GM18907 (cell line): ENCODE data around the gene FCER1G.
"Not testable (repeated sequence)": the region's sequence is repeated elsewhere in the genome, so short reads cannot be mapped to it uniquely, and the experiment has no call there.

Experiments
- ATAC-seq: cut with Tn5 transposase; IDR thresholded peaks from one replicate; pipeline ENCODE4 v1.9.1; 2021; ENCODE audit warnings: mild to moderate bottlenecking, moderate library complexity; ENCODE audit not compliant: unreplicated experiment

Gene FCER1G

DNA sequence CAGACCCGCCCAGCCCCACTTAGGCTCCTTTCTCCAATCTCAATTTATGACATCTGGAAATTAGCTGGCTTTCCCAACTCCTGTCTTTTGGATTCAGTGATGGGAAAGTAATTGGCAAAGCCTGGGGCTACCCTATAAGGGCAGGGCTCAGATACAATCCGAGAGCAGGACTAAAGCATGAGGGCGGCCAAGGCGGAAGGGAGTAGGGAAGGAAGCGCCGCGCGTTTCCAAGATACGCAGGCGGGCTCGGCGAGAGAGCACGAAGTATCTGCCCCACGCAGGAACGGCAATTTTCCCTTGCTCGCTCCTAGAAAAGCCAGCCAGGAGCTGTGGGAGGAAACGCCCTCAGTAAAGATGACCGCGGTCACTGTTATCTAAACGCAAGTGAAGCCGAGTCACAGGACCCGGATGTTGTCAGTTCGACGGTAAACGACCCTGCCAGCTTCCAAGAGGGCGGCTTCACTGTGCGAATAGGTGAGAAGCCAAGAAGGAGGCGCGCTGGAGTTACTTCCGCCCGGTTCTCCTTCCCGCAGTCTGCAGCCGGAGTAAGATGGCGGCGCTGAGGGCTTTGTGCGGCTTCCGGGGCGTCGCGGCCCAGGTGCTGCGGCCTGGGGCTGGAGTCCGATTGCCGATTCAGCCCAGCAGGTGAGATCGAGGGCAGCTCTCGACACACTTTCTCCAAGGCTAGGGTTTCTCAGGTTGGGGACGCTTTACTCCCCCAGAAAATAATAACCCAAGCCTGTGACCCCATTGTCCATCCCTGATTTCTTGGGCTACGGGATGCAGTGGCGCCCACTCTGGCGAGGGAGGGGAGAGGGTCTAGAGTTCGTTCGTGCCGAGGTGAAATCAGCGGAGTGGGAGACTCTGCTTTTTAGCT lies 13.0 kb upstream of the FCER1G start, which contains the start of gene NDUFS2:
Gene NDUFS2, plus strand, starts transcription at position 532 of the 877 bp plus-strand sequence. Its CDS starts 19 bp downstream, at position 551.
- peak; percentile 96 for ATAC-seq

- no peak for ATAC-seq
Observed at GRCh38 chr1:161206411-161207140, 8.5 kb upstream of the FCER1G start.

DNA sequence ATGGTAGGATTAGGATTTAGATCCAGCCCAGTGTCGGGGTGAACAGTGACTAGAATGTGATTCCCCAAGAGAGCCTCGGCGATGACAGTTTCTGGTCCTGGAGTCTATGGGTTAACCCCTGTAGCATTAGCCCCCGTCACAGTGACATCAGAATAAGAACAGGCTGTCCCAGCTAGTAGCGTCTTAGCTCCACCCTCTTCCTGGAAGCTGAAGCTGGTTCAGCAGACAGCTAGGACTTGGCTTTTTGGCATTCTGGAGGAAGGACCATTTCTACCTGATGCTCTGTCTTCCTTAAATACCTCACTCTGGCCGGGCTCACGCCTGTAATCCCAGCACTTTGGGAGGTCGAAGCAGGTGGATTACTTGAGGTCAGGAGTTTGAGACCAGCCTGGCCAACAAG lies 7.9 kb upstream of the FCER1G start:
- ATAC-seq, result no peak

DNA sequence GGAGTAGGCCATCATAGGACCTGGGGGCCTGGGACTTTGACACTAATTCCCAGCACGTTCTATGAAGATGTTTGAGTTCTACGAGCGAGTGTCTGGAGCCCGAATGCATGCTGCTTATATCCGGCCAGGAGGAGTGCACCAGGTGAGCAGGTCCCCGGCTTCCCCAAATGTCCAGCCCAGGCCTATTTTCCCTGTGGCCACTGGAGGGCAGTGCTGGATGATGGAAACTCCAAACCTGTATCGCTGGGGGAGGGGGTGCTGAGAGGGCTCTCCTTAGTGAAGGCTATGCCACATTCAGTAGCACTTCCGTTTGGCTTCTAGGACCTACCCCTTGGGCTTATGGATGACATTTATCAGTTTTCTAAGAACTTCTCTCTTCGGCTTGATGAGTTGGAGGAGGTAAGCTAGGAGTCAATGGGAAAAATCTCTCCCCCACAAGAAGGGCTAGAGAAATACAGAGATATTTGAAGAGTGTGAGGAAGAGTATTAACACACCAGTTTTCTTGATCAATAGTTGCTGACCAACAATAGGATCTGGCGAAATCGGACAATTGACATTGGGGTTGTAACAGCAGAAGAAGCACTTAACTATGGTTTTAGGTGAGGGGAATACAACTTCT lies 5.2 kb upstream of the FCER1G start:
- ATAC-seq, result peak; percentile 74

DNA sequence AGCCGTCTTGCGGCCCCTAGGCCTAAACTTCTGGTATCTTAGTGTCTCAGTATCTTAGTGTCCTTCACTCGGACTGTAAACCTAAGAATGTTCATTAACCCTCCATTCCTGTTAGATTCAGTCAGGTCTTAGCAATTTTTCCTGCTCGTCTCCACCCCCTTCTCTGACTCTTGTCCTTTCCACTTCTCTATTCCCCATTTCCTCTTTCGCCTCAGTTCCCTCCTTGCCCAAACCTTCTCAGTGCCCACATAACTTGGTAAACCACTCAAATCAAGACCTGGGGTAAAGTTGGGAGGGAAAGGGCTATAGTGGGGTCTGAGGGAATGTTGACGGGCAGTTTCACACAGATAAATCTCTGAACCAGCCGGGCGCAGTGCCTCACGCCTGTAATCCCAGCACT lies 726 bp upstream of the FCER1G start:
- no peak for ATAC-seq

GRCh38 chr1:161216945-161217712 lies 2.0 kb downstream of the FCER1G start:
- ATAC-seq, result peak; percentile 84

- peak; percentile 1 for ATAC-seq
Observed at GRCh38 chr1:161217831-161218230, 2.7 kb downstream of the FCER1G start.

DNA sequence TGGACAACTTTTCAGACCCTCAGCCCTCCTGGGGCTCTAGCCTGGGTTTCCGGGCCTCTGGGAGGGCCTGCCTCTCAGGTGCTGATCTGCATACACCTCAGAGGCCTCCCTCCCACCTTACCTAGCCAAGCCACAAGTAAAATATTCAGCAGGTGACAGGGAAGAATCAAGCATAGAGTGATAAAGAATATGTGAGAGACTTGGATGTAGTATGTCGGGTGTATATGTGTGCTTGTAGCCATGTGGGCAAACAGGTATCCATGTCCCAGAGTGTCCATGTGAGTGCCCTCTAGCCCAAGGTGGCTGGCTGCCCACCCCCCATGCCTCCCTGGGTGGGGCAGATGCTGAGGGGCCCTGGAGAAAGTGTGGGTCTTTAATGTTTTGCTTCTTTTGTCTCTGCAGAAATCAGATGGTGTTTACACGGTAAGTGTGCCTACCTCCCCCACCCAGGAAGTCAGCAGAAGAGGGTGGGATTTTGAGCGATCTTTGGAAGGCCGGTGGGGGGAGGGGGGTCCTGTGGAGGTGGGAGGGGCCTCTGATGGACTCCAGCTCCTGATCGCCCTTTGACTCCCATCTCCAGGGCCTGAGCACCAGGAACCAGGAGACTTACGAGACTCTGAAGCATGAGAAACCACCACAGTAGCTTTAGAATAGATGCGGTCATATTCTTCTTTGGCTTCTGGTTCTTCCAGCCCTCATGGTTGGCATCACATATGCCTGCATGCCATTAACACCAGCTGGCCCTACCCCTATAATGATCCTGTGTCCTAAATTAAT lies 3.4 kb downstream of the FCER1G start:
- no peak for ATAC-seq

DNA sequence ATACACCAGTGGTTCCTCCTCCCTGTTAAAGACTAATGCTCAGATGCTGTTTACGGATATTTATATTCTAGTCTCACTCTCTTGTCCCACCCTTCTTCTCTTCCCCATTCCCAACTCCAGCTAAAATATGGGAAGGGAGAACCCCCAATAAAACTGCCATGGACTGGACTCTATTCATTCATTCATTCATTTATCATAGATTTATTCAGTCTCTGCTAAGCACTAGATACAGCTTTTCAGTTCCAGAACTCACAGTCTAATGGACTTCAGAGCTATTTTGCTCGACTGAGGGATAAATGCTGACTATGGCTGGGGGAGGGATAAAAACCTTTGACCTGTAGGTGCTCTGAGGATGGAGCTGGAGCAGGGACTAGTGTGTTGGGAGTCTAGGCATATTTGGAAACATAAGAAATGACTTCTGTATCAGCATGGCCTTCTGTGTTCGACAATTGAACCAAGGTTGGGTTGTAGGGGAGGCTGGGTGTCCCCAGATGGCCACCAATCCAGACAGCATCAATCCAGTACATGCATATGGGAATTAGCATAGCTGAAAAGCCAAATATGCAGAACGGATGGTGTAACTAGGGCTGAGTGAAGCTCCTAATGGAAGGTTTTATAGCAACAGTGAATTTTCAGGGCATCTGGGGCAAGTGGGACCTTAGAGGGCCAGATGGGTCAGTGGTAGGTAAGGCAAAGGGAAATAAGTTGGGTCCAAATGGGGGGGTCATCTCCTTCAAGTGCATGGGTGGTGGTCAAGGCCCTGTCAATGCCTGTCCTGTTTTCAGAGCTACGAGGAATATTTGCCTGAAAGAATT lies 4.2 kb downstream of the FCER1G start:
- ATAC-seq, result no peak

- no peak for ATAC-seq
Observed at GRCh38 chr1:161220002-161220401, 4.9 kb downstream of the FCER1G start.

DNA sequence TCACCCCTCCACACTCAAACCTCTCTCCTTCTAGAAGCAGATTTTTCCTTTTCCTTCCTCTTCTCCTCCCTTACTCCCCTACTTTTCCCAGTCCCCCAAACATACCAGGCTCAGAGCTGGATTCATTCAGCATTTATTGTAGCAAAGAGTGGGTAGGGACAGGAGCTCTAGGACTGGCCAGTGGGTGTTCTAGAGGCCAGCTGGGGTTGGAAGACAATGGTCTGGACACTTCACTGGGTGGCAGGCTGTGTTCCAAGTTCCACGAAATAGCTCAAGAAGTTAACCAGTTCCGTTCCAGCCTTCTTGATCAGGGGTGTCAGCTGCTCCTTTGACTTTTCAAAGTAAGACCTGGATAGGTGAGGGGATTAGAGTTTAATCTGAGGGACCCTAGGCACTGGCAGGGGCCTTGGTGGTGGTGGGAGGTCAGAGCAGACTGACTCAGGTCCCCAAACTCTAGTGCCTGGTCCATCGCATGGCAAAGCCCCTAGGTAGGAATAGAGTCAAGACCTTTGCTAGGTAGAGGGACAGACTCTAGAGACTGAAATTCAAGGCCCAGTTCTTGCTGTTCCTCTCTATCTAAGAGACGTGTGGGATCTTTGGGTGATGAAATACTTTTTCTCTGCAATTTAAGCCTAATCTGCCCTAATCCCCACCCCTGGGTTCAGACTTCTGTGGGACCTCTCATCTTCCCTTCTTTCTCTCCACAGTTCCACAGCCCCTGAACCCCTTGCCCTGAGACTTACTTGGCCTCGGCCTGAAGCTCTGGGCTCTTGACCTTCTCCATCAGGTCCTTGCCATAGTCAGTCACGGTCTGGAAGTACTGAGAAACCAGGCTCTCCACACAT lies 7.3 kb downstream of the FCER1G start:
- ATAC-seq, result no peak

GRCh38 chr1:161223805-161224694 lies 9.0 kb downstream of the FCER1G start:
- ATAC-seq, result no peak

DNA sequence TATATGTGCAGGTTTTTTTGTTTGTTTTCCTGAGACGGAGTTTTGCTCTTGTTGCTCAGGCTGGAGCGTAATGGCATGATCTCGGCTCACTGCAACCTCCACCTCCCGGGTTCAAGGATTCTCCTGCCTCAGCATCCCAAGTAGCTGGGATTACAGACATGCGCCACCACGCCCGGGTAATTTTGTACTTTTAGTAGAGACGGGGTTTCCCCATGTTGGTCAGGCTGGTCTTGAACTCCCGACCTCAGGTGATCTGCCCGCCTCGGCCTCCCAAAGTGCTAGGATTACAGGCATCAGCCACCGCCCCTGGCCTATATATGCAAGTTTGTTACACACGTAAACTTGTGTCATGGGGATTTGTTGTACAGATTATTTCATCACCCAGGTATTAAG lies 9.6 kb downstream of the FCER1G start:
- not testable (repeated sequence) for ATAC-seq

- no peak for ATAC-seq
Observed at GRCh38 chr1:161225178-161225533, 10.1 kb downstream of the FCER1G start.

GRCh38 chr1:161225534-161226319 lies 10.6 kb downstream of the FCER1G start, which contains the start of gene TOMM40L:
Gene TOMM40L, plus strand, starts transcription at chr1:161226060. Its CDS starts 430 bp downstream, at chr1:161226490.
- ATAC-seq, result peak; percentile 93

- ATAC-seq, result no peak
Observed at GRCh38 chr1:161226320-161226711, 11.2 kb downstream of the FCER1G start.
